ENCODE results near the gene ADCK2.
"Not testable (repeated sequence)": the region's sequence is repeated elsewhere in the genome, so short reads cannot be mapped to it uniquely, and the experiment has no call there.

The ADCK2 gene

GRCh38 chr7:140640727-140641523 is 31.8 kb upstream of the ADCK2 start, which contains the start of gene DENND2A:
DENND2A (minus strand) TSS chr7:140640813; CDS start chr7:140602397, 38,416 bp downstream.
- H2AFZ ChIP-seq (ENCODE audit: low read depth, low read length, severe bottlenecking), result no peak within 1 kb of the TSS
- H4K20me1 ChIP-seq (ENCODE audit: low read depth, low read length), result no peaks in the 10 kb centered on the region
- H3K9ac ChIP-seq (ENCODE audit: low read length), result no peak within 1 kb of the TSS
- no peaks in the 10 kb centered on the region for H3K36me3 ChIP-seq (ENCODE audit: low read length)
- no peaks in the 10 kb centered on the region for H3K27me3 ChIP-seq (ENCODE audit: low read length)
- no peaks in the 10 kb centered on the region for H3K79me2 ChIP-seq (ENCODE audit: insufficient read depth, low read length)
- no peak within 1 kb of the TSS for H3K27ac ChIP-seq (ENCODE audit: low read depth, low read length)
- no peak within 1 kb of the TSS for H3K4me2 ChIP-seq (ENCODE audit: low read depth, low read length, poor library complexity, severe bottlenecking)
- no peaks in the 10 kb centered on the region for H3F3A ChIP-seq (ENCODE audit: insufficient read depth)
- H3K9me3 ChIP-seq (ENCODE audit: insufficient read depth, low read length), result no peaks in the 10 kb centered on the region
- H3K4me3 ChIP-seq (ENCODE audit: insufficient read depth, low read length, poor library complexity, severe bottlenecking), result no peak within 1 kb of the TSS
- TF ChIP-seq EZH2phosphoT487 (conservative IDR thresholded peaks at IDR 0.05; ENCODE audit: low read length), result no peak
- TF ChIP-seq, protein P1, sequence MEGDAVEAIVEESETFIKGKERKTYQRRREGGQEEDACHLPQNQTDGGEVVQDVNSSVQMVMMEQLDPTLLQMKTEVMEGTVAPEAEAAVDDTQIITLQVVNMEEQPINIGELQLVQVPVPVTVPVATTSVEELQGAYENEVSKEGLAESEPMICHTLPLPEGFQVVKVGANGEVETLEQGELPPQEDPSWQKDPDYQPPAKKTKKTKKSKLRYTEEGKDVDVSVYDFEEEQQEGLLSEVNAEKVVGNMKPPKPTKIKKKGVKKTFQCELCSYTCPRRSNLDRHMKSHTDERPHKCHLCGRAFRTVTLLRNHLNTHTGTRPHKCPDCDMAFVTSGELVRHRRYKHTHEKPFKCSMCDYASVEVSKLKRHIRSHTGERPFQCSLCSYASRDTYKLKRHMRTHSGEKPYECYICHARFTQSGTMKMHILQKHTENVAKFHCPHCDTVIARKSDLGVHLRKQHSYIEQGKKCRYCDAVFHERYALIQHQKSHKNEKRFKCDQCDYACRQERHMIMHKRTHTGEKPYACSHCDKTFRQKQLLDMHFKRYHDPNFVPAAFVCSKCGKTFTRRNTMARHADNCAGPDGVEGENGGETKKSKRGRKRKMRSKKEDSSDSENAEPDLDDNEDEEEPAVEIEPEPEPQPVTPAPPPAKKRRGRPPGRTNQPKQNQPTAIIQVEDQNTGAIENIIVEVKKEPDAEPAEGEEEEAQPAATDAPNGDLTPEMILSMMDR (IDR thresholded peaks at IDR 0.05; ENCODE audit: insufficient read depth, low read length, poor library complexity, severe bottlenecking), result no peak
- H3K9me2 ChIP-seq (replicated peaks; ENCODE audit: insufficient read depth, low read length), result no peaks in the 10 kb centered on the region

GRCh38 chr7:140641524-140642195 is 31.1 kb upstream of the ADCK2 start:
- H3K9ac ChIP-seq (ENCODE audit: low read length), result no peak overlapping the region

DNA sequence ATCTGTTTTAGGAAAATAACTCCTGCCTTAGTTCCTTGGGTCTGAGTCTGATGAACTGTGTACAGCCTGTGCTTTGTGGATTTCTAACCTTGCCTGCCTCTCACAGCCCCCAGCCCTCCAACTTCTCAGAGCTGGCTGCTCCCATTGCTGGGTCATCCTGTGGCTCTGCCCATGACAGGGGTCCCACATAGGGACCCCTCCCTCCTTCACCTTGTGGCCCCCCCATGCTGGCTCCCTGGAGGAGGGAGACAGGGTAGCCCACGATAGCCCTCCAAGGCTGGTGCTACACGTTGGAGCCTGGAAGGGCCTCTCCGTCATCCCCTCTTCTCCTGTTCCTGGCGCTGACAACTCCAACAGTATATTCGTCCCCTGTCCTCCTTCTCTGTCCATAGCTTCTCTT is 29.3 kb upstream of the ADCK2 start:
- Histone ChIP-seq H3K9ac (ENCODE audit: low read length) (no peak overlapping the region), H3K79me2 (ENCODE audit: insufficient read depth, low read length) (no peaks in the 10 kb centered on the region), H3K4me3 (ENCODE audit: insufficient read depth, low read length, poor library complexity, severe bottlenecking) (no peak overlapping the region), H4K20me1 (ENCODE audit: low read depth, low read length) (no peaks in the 10 kb centered on the region), H3K27ac (ENCODE audit: low read depth, low read length) (no peak overlapping the region), H3K27me3 (ENCODE audit: low read length) (no peaks in the 10 kb centered on the region), H2AFZ (ENCODE audit: low read depth, low read length, severe bottlenecking) (no peak overlapping the region), H3K9me2 (replicated peaks; ENCODE audit: insufficient read depth, low read length) (no peaks in the 10 kb centered on the region), H3K4me2 (ENCODE audit: low read depth, low read length, poor library complexity, severe bottlenecking) (no peak overlapping the region), H3F3A (ENCODE audit: insufficient read depth) (no peaks in the 10 kb centered on the region), H3K36me3 (ENCODE audit: low read length) (no peaks in the 10 kb centered on the region), H3K9me3 (ENCODE audit: insufficient read depth, low read length) (no peaks in the 10 kb centered on the region)
- TF ChIP-seq, protein P1 (IDR thresholded peaks at IDR 0.05; ENCODE audit: insufficient read depth, low read length, poor library complexity, severe bottlenecking), result no peak
- no peak for TF ChIP-seq EZH2phosphoT487 (conservative IDR thresholded peaks at IDR 0.05; ENCODE audit: low read length)

More at GRCh38 chr7:140641524-140642195, 31.1 kb upstream of the ADCK2 start:
- Histone ChIP-seq H3K4me2 (ENCODE audit: low read depth, low read length, poor library complexity, severe bottlenecking) (no peak overlapping the region), H2AFZ (ENCODE audit: low read depth, low read length, severe bottlenecking) (no peak overlapping the region), H3K27me3 (ENCODE audit: low read length) (no peaks in the 10 kb centered on the region), H4K20me1 (ENCODE audit: low read depth, low read length) (no peaks in the 10 kb centered on the region), H3F3A (ENCODE audit: insufficient read depth) (no peaks in the 10 kb centered on the region), H3K4me3 (ENCODE audit: insufficient read depth, low read length, poor library complexity, severe bottlenecking) (no peak overlapping the region), H3K79me2 (ENCODE audit: insufficient read depth, low read length) (no peaks in the 10 kb centered on the region), H3K36me3 (ENCODE audit: low read length) (no peaks in the 10 kb centered on the region), H3K9me2 (replicated peaks; ENCODE audit: insufficient read depth, low read length) (no peaks in the 10 kb centered on the region), H3K9me3 (ENCODE audit: insufficient read depth, low read length) (no peaks in the 10 kb centered on the region), H3K27ac (ENCODE audit: low read depth, low read length) (no peak overlapping the region)
- TF ChIP-seq, protein P1 (IDR thresholded peaks at IDR 0.05; ENCODE audit: insufficient read depth, low read length, poor library complexity, severe bottlenecking), result no peak
- no peak for TF ChIP-seq EZH2phosphoT487 (conservative IDR thresholded peaks at IDR 0.05; ENCODE audit: low read length)

- not testable (repeated sequence) for H3K36me3 ChIP-seq (ENCODE audit: low read length); H4K20me1 ChIP-seq (ENCODE audit: low read depth, low read length); H3K9me2 ChIP-seq (replicated peaks; ENCODE audit: insufficient read depth, low read length)
These were observed 28.0 kb upstream of the ADCK2 start for GRCh38 chr7:140644761-140645160.

More at GRCh38 chr7:140644761-140645160, 28.0 kb upstream of the ADCK2 start:
- not testable (repeated sequence) for H3K27me3 ChIP-seq (ENCODE audit: low read length); H3K4me2 ChIP-seq (ENCODE audit: low read depth, low read length, poor library complexity, severe bottlenecking); H3K4me3 ChIP-seq (ENCODE audit: insufficient read depth, low read length, poor library complexity, severe bottlenecking); H3K9me3 ChIP-seq (ENCODE audit: insufficient read depth, low read length); H3K79me2 ChIP-seq (ENCODE audit: insufficient read depth, low read length); H2AFZ ChIP-seq (ENCODE audit: low read depth, low read length, severe bottlenecking); H3K27ac ChIP-seq (ENCODE audit: low read depth, low read length); H3F3A ChIP-seq (ENCODE audit: insufficient read depth); H3K9ac ChIP-seq (ENCODE audit: low read length)
